K562 (cell line): Measurements from ENCODE around the gene MECP2. TPM values are rescaled to one million over a fixed set of nuclear protein-coding genes. Genes with fewer than 3 reads are reported as not detected.

ENCODE experiments used
- ATAC-seq: fragments of 200-7000 bp; cut with Tn5 transposase; 3 replicates; pipeline ENCODE4 v1.9.1; 2020; ENCODE audit warnings: moderate library complexity
- BruUV-seq: library from RNA; stranded (reverse); fragments of 400-500 nt; replicated peaks from 2 replicates; lab custom pipeline; 2021; lab: Mats Ljungman, UMichigan
- CTCF ChIA-PET: fragments of 300-600 bp; formaldehyde crosslinking; extraction: SDS; loops from one replicate; lab custom pipeline; 2021; ENCODE audit warnings: low intra/inter-chr PET ratio; lab: Yijun Ruan, JAX
- POLR2A ChIA-PET: fragments of 300-600, 350-650 bp; sonication (Branson Sonifier 250); formaldehyde crosslinking; extraction: SDS; loops from one replicate; lab custom pipeline; 2021; ENCODE audit warnings: antibody characterized with exemption, inconsistent platforms; lab: Yijun Ruan, JAX
- DNase-seq, 4 experiments: peaks; one replicate each; pipeline versions ENCODE4 v3.0.0 to v3.0.0-alpha.2; 2011 to 2018; ENCODE audit warnings: low spot score in 3 of 4, mixed read lengths in 3 of 4; ENCODE audit errors: extremely low read depth in 1 of 4
- FAIRE-seq: peaks from 2 replicates; lab custom pipeline; 2011; peaks lifted over from hg19 to GRCh38; lab: Jason Lieb, UNC
- H2AFZ ChIP-seq: 2 replicates; pipeline ENCODE4 v1.6.0; 2011; ENCODE audit warnings: low read depth, low read length, control low read depth, inconsistent platforms
- H3K27ac ChIP-seq: fragments of 200-600 bp; 3 replicates; pipeline ENCODE4 v1.8.0; 2011; ENCODE audit warnings: low read depth, mild to moderate bottlenecking, control low read depth, inconsistent platforms, low read length, moderate library complexity, mixed read lengths; ENCODE audit errors: extremely low read depth
- H3K27me3 ChIP-seq, 2 experiments: fragments of 300-600 bp in 1 of 2; 2 replicates in 1 of 2; 3 replicates in 1 of 2; pipeline versions ENCODE4 v1.6.0 to v1.8.0; 2011; ENCODE audit warnings: inconsistent platforms in 2 of 2, low read length in 2 of 2, mild to moderate bottlenecking in 1 of 2, mixed read lengths in 1 of 2, moderate library complexity in 1 of 2; ENCODE audit not compliant: control insufficient read depth in 2 of 2, insufficient read depth in 2 of 2
- H3K36me3 ChIP-seq: fragments of 300-600 bp; 3 replicates; pipeline ENCODE4 v1.8.0; 2011; ENCODE audit warnings: mild to moderate bottlenecking, low read length, inconsistent platforms; ENCODE audit not compliant: control insufficient read depth, insufficient read depth
- H3K4me1 ChIP-seq, 2 experiments: fragments of 200-600 bp in 1 of 2; replicated peaks in 1 of 2; 2 replicates in 1 of 2; 3 replicates in 1 of 2; pipeline versions ENCODE4 v1.5.1 to v1.8.0; 2011; ENCODE audit warnings: inconsistent platforms in 2 of 2, low read length in 2 of 2, mild to moderate bottlenecking in 1 of 2, mixed read lengths in 1 of 2, moderate library complexity in 1 of 2; ENCODE audit not compliant: control insufficient read depth in 2 of 2, insufficient read depth in 2 of 2
- H3K4me2 ChIP-seq: 2 replicates; pipeline ENCODE4 v1.6.1; 2011; ENCODE audit warnings: low read length, control low read depth, inconsistent platforms, mixed read lengths; ENCODE audit not compliant: insufficient read depth
- H3K4me3 ChIP-seq: fragments of 200-600 bp; sonication (generic), shearing (Covaris generic); 2 replicates; pipeline ENCODE4 v1.5.1; 2016; ENCODE audit warnings: control low read depth, inconsistent platforms
- H3K79me2 ChIP-seq: fragments of 200-600 bp; 3 replicates; pipeline ENCODE4 v1.8.0; 2011; ENCODE audit warnings: low read length, inconsistent platforms; ENCODE audit not compliant: control insufficient read depth, insufficient read depth
- H3K9ac ChIP-seq, 2 experiments: 2 replicates each; pipeline versions ENCODE4 v1.6.0 to v1.6.1; 2011; ENCODE audit warnings: low read depth in 2 of 2, low read length in 2 of 2, control low read depth in 1 of 2, inconsistent platforms in 1 of 2, mild to moderate bottlenecking in 1 of 2, mixed read lengths in 1 of 2; ENCODE audit not compliant: insufficient read depth in 1 of 2
- H3K9me1 ChIP-seq: one replicate; pipeline ENCODE4 v1.6.0; 2011; ENCODE audit warnings: inconsistent platforms, mild to moderate bottlenecking, low read length, moderate library complexity; ENCODE audit not compliant: control insufficient read depth, insufficient read depth
- H3K9me3 ChIP-seq: replicated peaks from 2 replicates; pipeline ENCODE4 v1.5.1; 2011; ENCODE audit warnings: low read depth, low read length, inconsistent platforms; ENCODE audit not compliant: control insufficient read depth, insufficient read depth
- H4K20me1 ChIP-seq: replicated peaks from 2 replicates; pipeline ENCODE4 v1.6.1; 2011; ENCODE audit warnings: low read length, inconsistent platforms, mixed read lengths; ENCODE audit not compliant: control insufficient read depth, insufficient read depth
- ATF1 ChIP-seq, 2 experiments: fragments of 450-650 bp in 1 of 2; IDR thresholded peaks; 2 replicates each; pipeline ENCODE4 v1.6.1; 2016; ENCODE audit warnings: missing compliant biosample characterization in 1 of 2, missing genetic modification characterization in 1 of 2
- BACH1 ChIP-seq: fragments of 200-800 bp; sonication (Bioruptor generic); IDR thresholded peaks from 2 replicates; pipeline ENCODE4 v1.6.1; 2016; ENCODE audit warnings: missing genetic modification characterization, missing compliant biosample characterization
- BHLHE40 ChIP-seq: IDR thresholded peaks from 2 replicates; pipeline ENCODE4 v1.6.1; 2011; ENCODE audit warnings: low read length, improper control_type of control experiment
- FIP1L1 ChIP-seq: fragments of 200-400 bp; formaldehyde crosslinking; IDR thresholded peaks from 2 replicates; pipeline ENCODE4 v1.6.1; 2018; ENCODE audit warnings: mild to moderate bottlenecking, low read depth, low read length; ENCODE audit not compliant: poor library complexity, severe bottlenecking
- KLF10 ChIP-seq: fragments of 250-450 bp; sonication (Bioruptor Pico); IDR thresholded peaks from 2 replicates; pipeline ENCODE4 v1.6.1; 2021; ENCODE audit warnings: matching md5 sums
- LEF1 ChIP-seq: fragments of 450-650 bp; IDR thresholded peaks from 2 replicates; pipeline ENCODE4 v1.6.1; 2016; ENCODE audit warnings: mild to moderate bottlenecking
- MIER1 ChIP-seq: fragments of 450-650 bp; IDR thresholded peaks from 2 replicates; pipeline ENCODE4 v1.6.1; 2016; ENCODE audit warnings: antibody characterized with exemption, mild to moderate bottlenecking, low read depth
- MYNN ChIP-seq, 2 experiments: sonication (generic); formaldehyde crosslinking in 1 of 2; IDR thresholded peaks; 2 replicates each; pipeline versions ENCODE4 v1.5.0 to v1.6.1; 2016 to 2020; ENCODE audit warnings: antibody characterized with exemption in 1 of 2, missing genetic modification reagents in 1 of 2
- NR1H2 ChIP-seq: sonication (generic); formaldehyde crosslinking; IDR thresholded peaks from 2 replicates; pipeline ENCODE4 v1.4.0; 2020; ENCODE audit warnings: mild to moderate bottlenecking, missing genetic modification reagents
- POLR2A ChIP-seq: fragments of 450-650 bp; conservative IDR thresholded peaks from 2 replicates; pipeline ENCODE4 v1.6.1; 2016
- RBM17 ChIP-seq: fragments of 200-400 bp; formaldehyde crosslinking; IDR thresholded peaks from 2 replicates; pipeline ENCODE4 v1.6.1; 2017; ENCODE audit warnings: low read depth, mild to moderate bottlenecking, low read length, borderline replicate concordance
- SIN3A ChIP-seq, 2 experiments: fragments of 150-350 bp in 1 of 2; IDR thresholded peaks; 2 replicates each; pipeline ENCODE4 v1.6.1; 2011 to 2016; ENCODE audit warnings: borderline replicate concordance in 2 of 2, low read depth in 2 of 2, low read length in 2 of 2, mild to moderate bottlenecking in 2 of 2, moderate library complexity in 2 of 2; ENCODE audit not compliant: control insufficient read depth in 1 of 2
- TEAD2 ChIP-seq: fragments of 450-650 bp; IDR thresholded peaks from 2 replicates; pipeline ENCODE4 v1.6.1; 2016; ENCODE audit warnings: missing genetic modification characterization, control low read depth, missing compliant biosample characterization
- TOE1 ChIP-seq, 2 experiments: fragments of 450-650 bp in 1 of 2; sonication (generic) in 1 of 2; formaldehyde crosslinking in 1 of 2; IDR thresholded peaks; 2 replicates each; pipeline versions ENCODE4 v1.7.1 to v1.8.0; 2016 to 2022; ENCODE audit warnings: borderline replicate concordance in 2 of 2, mild to moderate bottlenecking in 2 of 2, antibody characterized with exemption in 1 of 2, inconsistent platforms in 1 of 2, low read depth in 1 of 2, missing genetic modification reagents in 1 of 2, moderate library complexity in 1 of 2
- WHSC1 ChIP-seq: IDR thresholded peaks from one replicate; pipeline ENCODE4 v1.6.1; 2012; ENCODE audit warnings: low read length, control low read depth, inconsistent platforms
- ZNF24 ChIP-seq: fragments of 450-650 bp; IDR thresholded peaks from 2 replicates; pipeline ENCODE4 v1.6.1; 2016
- WGBS: fragments of 100-300 bp; shearing (Covaris generic); methylation state at CpG from one replicate; pipeline ENCODE4 v1.1.6; 2016; ENCODE audit warnings: low coverage, mixed read lengths; ENCODE audit not compliant: insufficient coverage; ENCODE audit errors: missing lambda C conversion rate; 5-methylcytosine and 5-hydroxymethylcytosine counted together
- in situ Hi-C: fragments of 300-500 bp; cut with MboI; formaldehyde crosslinking; loops from 4 replicates; pipeline ENCODE4 v1.15.0; 2018; ENCODE audit warnings: inconsistent platforms, mixed read lengths
- intact Hi-C: fragments of 100-400 bp; cut with micrococcal nuclease; formaldehyde crosslinking; loops from 2 replicates; pipeline ENCODE4 v1.14.2; 2022
- polyA plus RNA-seq, 8 experiments: library from polyadenylated mRNA; depleted of rRNA in 4 of 8; stranded (reverse) in 5 of 8; unstranded in 3 of 8; fragments of >200 nt; fragmentation: Nextera tagmentation in 2 of 8; fragmentation: Illumina TruSeq in 1 of 8; extraction: Ambion mirVana in 2 of 8; extraction: Trizol in 1 of 8; gene quantifications; 2 replicates each; pipeline versions ENCODE4 v1.2.1 to v1.2.3, GENCODE V29; 2011 to 2014; ENCODE audit warnings: inconsistent platforms in 1 of 8, missing spikeins in 1 of 8
- total RNA-seq, 7 experiments: library from RNA; depleted of rRNA in 6 of 7; stranded (reverse); fragments of >200 nt in 6 of 7; fragmentation: Illumina TruSeq in 2 of 7; extraction: Trizol in 2 of 7; gene quantifications; 2 replicates each; pipeline versions ENCODE4 v1.2.1 to v1.2.3, GENCODE V29; 2011 to 2021; ENCODE audit warnings: low replicate concordance in 1 of 7
- TF ChIP-seq, protein P1 (sequence below): sonication (generic); formaldehyde crosslinking; IDR thresholded peaks from 2 replicates; pipeline ENCODE4 v1.8.0; 2022; ENCODE audit warnings: missing genetic modification reagents, mild to moderate bottlenecking, borderline replicate concordance
- TF ChIP-seq, protein P2 (sequence below): fragments of 250-450 bp; sonication (Bioruptor Pico); IDR thresholded peaks from 2 replicates; pipeline ENCODE4 v1.8.0; 2021; ENCODE audit warnings: moderate library complexity, mild to moderate bottlenecking, inconsistent platforms

The MECP2 gene
- total and polyA plus RNA-seq, 9 of the 15 experiments (the other 6 are each of a cell fraction or from before 2014, with no cell fraction given) = 2.1 to 50.9 (median 30.5) TPM

DNA sequence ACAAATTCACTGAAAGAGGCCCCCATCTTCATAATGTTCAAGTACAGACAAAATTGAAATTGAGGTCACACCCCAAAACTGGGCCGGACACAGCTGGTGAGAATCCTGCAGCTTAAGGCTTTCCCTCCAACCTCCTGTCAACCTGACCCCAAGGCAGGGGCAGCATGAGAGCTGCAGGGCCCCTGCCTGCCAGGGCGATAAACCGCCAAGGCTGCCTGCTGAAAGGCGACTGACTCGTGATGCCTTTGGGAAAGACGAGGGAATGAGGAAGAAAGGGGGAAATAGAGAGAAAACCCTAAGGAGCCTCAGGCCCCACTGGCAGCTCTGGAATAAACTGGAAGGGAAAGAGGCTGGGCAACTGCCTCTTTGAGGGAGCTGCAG lies 70.5 kb downstream of the MECP2 start:
- no peak overlapping the region for H2AFZ ChIP-seq
- ATAC-seq (no peak), DNase-seq (no peak), FAIRE-seq (no peak)
- H3K4me2 ChIP-seq = no peak overlapping the region
- in situ Hi-C loops (no loop called here), intact Hi-C loops (no loop called here)
- peaks cover 5% of the 10 kb centered on the region; the same call in 2 of the 3 replicates for H3K79me2 ChIP-seq
- H3K4me3 ChIP-seq = no peak overlapping the region
- H3K9ac ChIP-seq = no peak overlapping the region
- TF ChIP-seq SIN3A (IDR thresholded peaks at IDR 0.05; ENCODE audit: borderline replicate concordance in 2 of 2, control insufficient read depth in 1 of 2, low read depth in 2 of 2, low read length in 2 of 2) (no peak), ATF1 (CRISPR knock-in tag; IDR thresholded peaks at IDR 0.05) (no peak), ATF1 (tag; IDR thresholded peaks at IDR 0.05) (no peak), MIER1 (no peak), LEF1 (no peak), ZNF24 (no peak), BHLHE40 (no peak), TOE1 (IDR thresholded peaks at IDR 0.05; ENCODE audit: borderline replicate concordance) (no peak), TOE1 (CRISPR knock-in tag; IDR thresholded peaks at IDR 0.05; ENCODE audit: borderline replicate concordance, low read depth) (no peak), MYNN (IDR thresholded peaks at IDR 0.05) (no peak), MYNN (CRISPR knock-in tag; IDR thresholded peaks at IDR 0.05) (no peak), BACH1 (tag) (no peak), TEAD2 (no peak), WHSC1 (no peak), KLF10 (no peak), POLR2A (no peak), NR1H2 (CRISPR knock-in tag) (no peak), FIP1L1 (no peak), RBM17 (no peak)
- TF ChIP-seq, protein P1, sequence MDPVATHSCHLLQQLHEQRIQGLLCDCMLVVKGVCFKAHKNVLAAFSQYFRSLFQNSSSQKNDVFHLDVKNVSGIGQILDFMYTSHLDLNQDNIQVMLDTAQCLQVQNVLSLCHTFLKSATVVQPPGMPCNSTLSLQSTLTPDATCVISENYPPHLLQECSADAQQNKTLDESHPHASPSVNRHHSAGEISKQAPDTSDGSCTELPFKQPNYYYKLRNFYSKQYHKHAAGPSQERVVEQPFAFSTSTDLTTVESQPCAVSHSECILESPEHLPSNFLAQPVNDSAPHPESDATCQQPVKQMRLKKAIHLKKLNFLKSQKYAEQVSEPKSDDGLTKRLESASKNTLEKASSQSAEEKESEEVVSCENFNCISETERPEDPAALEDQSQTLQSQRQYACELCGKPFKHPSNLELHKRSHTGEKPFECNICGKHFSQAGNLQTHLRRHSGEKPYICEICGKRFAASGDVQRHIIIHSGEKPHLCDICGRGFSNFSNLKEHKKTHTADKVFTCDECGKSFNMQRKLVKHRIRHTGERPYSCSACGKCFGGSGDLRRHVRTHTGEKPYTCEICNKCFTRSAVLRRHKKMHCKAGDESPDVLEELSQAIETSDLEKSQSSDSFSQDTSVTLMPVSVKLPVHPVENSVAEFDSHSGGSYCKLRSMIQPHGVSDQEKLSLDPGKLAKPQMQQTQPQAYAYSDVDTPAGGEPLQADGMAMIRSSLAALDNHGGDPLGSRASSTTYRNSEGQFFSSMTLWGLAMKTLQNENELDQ (CRISPR knock-in tag) = no peak
- TF ChIP-seq, protein P2, sequence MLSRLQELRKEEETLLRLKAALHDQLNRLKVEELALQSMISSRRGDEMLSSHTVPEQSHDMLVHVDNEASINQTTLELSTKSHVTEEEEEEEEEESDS (CRISPR knock-in tag) = no peak
- no peaks in the 10 kb centered on the region for H3K9me3 ChIP-seq
- H3K9me1 ChIP-seq = no peaks in the 10 kb centered on the region
- peaks cover 67% of the 10 kb centered on the region; the same call in 2 of the 3 replicates for H3K36me3 ChIP-seq
- peaks cover 4 to 24% of the 10 kb centered on the region in 2 experiments; a peak in 4 of 5 replicates for H3K4me1 ChIP-seq
- 100% methylated on average over 5 of the region's 6 CpGs for WGBS
- ChIA-PET CTCF (no interaction called here), POLR2A (interaction anchor here (0.6 to 2.7 kb wide), 4 partner anchors 8 to 278 kb away, joined by 4 to 8 read pairs (median 4); no protein-coding TSS in a partner anchor)
- no TSS peak for BruUV-seq
- no peak overlapping the region for H3K27ac ChIP-seq
- no peaks in the 10 kb centered on the region for H3K27me3 ChIP-seq
- no peaks in the 10 kb centered on the region for H4K20me1 ChIP-seq
